NK-92 (cell line): Measurements from ENCODE around the gene DBNL.
"Not testable (repeated sequence)": the region's sequence is repeated elsewhere in the genome, so short reads cannot be mapped to it uniquely, and the experiment has no call there.

Experiments used
- DNase-seq: peaks from one replicate; lab custom pipeline; 2025; ENCODE audit not compliant: unreplicated experiment; lab: John Stamatoyannopoulos, UW

DBNL gene

DNA sequence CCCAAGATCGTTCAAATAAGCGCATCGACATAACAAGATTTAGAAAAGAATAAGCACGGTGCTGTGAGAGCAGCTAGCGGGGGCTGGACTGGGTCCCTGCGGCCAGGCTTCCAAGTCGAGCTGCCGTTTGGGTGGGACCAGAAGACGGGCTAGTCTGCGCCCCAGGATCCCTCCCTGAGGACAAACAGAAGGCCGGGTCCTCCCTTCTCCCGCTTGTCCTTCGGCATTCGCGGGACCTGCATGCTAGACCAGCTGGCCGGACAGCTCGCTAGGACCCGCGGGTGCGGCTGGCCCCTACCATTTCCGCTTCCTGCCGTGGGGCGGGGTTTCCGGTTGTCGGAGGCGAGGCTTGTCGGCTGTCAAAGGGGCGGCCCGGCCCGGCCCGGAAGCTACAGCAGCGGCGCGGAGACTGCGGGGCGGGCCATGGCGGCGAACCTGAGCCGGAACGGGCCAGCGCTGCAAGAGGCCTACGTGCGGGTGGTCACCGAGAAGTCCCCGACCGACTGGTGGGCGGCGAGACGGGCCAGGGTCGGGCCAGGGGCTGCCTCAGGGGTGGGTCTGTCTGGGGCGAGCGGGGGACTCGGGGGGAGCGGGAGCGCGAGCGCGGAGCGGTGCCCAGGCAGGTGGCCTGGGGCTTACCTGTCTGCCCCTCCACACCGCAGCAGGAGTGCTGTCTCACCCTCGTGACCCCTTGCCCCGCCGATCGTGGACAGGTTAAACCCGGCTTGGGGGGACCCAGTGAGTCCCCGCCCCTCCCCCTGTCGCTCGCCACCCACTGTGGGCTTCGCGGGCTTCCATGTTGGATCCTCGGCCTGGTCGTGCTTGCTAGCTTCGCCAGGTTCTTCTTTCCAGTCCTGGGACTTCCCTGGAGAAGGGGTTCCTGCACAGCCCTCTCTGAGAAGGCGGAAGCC lies at the start of gene DBNL:
DBNL (plus strand) TSS at position 388 of the 911 bp plus-strand sequence; CDS start at position 424, 36 bp downstream.
- DNase-seq: peak; percentile 24

DNA sequence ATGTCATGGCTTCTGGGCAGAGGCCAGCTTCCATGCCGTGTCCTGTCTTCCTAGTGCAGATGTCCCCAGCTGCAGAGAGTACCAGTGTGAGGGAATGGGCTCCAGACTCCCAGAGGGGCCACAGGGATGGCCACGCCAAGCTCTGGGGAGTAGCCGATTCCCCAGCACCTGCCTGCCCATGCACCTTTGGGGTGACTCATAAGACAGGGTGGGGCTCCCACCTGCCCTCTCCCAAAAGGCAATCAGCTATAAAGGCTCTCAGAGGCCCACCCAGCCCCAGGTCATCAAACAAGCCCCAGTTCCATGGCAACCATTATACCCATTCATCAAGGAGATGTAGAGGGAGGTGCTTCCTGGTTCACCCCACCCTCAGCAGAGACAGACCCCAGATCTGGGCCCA lies 47.0 kb upstream of the DBNL start, which contains the start of gene SPDYE1:
SPDYE1 (plus strand) TSS at position 366 of the 400 bp plus-strand sequence. CDS start 2,053 bp downstream, outside the sequence.
- not testable (repeated sequence) for DNase-seq

DNA sequence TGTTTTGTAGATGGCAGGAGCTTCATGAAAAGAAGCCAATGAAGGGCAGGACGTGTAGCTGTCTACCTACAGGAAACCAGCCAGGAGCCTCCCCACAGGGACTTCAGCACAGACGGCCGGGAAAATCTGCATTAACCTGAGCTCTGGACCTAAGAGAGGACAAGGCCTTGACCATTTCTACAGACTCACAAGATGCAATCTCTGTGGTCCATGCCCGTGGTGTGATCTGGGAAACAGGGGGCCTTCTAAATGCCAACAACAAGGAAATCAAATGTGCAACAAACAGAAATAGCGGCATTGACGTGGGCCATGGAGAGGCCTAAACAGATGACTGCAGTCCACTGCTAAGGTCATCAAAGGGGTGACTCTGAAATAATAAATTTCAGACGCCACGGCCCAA lies 32.4 kb upstream of the DBNL start:
- not testable (repeated sequence) for DNase-seq

DNA sequence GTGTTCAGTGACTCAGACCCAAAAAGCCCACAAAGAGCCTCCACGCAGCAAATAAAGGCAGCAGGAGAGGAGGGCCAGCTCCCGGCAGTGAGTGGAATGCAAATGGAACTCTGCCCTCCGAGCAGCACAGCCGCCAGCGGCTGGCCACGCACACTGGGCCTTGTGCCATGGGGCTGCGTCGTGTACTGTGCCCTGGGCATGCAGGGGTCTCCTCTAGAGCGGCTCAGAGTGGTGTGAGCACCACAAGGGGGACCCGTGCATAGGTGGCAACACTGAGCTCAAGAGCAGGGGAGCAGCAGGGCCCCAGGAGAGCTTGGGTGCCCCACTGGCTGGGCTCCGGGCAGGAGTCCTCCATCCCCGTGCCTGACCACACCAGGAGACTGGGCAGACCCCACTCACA lies 29.4 kb upstream of the DBNL start:
- not testable (repeated sequence) for DNase-seq

DNA sequence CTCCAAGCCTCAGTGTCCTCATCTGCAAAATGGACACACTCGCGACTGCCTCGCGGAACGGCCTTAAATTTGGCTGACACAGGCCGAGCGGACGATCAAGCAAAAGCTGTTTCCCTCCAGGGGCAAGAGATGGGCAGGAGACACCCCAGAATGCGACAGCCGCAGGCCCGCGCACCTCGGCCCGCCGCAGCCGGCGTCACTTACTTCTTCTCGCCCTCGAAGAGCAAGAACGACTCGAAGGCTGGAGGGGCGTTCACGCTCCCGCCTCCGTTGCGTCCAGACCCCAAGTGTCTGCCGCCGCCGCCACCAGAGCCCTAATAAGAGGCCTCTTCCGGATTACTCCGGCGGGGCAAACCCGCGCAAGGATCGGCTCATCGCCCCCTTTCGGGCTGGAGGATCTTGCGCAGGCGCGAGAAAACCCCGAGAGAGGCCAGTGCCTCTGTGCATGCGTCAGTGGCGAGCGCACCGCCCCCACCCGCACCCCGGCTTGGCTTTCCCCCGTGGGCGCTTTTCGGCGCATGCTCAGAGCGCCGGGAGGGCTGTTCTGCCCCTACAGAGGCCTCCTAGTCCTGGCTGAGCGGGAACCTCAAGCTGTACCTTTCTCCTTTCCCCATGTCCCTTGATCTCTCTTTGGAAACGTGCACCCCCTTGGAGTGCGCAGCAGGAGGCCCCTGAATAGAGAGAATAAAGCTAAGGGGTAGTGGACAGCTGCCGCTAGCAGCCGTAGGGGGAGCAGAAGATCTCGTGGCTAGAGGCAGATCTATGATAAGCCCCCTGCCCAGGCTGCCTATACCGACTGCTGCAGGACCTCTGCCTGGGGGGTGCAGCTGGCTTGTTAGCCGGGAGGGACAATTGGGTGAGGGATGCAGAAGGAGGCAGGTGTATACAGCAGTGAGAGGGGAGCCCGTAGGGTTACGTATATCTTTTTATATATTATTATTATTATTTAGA lies 25.4 kb upstream of the DBNL start:
- peak; percentile 82 for DNase-seq

DNA sequence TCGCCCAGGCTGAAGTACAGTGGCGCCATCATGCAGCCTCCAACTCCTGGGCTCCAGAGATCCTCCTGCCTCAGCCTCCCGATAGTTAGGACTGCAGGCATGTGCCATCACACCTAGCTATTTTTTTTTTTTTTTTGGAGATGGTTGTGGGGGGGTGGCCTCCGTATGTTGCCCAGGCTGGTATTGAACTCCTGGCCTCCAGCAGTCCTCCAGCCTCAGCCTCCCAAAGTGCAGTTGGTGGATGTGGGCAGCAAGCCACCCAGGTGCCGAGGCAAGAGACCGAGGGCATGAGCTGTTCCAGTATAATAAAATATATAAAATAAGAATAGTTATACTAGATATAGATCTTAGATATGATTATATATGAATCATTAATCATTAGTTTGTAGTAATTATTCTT lies 24.7 kb upstream of the DBNL start:
- DNase-seq: not testable (repeated sequence)

DNA sequence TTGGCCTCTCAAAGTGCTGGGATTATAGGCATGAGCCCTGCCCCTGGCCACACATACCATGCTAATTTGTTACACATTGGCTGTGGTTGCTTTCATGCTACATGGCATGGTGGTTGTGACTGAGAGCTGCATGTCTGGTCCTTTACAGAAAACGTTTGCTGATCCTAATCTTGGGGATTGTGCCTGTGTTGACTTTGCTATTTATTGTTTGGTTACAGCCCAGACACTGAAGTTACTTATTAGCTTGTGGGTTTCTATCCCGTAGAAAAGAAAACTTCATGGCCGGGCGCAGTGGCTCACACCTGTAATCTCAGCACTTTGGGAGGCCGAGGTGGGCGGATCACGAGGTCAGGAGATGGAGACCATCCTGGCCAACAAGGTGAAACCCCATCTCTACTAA lies 22.4 kb upstream of the DBNL start:
- not testable (repeated sequence) for DNase-seq

DNA sequence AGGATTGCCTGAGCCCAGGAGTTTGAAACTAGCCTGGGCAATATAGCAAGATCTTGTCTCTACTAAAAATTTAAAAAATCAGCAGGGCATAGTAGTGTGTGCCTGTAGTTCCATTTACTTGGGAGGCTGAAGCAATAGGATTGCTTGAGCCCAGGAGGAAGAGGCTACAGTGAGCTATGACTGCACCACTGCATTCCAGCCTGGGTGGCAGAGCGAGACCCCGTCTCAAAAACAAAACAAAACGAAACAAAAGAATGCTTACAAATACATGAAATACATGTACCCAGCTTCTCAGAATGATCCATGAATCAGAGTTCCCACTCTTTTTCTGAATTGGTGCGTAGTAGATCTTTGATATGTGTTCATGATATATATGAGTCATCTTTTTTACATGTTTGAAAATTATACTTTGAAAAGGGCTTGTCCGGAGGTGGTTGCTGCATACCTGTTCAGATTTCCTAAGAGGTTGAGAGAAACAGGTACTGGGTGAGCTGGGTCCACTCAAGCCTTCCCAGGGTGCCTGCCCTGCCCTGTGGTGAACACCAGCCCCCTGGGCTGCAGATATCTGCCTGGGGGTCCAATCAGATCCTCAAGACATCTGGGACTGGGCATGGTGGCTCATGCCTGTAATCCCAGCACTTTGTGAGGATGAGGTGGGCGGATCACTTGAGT lies 21.6 kb upstream of the DBNL start:
- not testable (repeated sequence) for DNase-seq

DNA sequence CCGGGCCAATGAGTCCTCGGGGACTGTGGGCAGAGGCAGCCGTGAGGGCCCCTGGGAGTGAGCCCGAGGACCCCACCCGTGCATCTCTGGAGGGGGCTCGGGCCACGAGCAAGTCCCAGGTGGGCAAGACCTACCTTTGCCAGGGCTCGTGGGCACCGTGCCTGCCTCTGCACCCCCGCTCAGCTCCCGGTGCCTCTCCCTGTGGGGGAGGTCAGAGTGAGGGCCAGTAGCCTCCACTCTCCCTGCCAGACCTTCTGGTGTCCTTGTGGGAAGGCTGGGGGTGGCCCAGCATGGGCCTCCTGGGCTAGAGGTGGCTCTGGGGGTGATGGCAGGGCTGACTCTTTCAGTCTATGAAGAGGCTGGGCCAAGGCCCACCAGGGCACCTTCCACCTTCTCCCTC lies 15.1 kb upstream of the DBNL start:
- not testable (repeated sequence) for DNase-seq

DNA sequence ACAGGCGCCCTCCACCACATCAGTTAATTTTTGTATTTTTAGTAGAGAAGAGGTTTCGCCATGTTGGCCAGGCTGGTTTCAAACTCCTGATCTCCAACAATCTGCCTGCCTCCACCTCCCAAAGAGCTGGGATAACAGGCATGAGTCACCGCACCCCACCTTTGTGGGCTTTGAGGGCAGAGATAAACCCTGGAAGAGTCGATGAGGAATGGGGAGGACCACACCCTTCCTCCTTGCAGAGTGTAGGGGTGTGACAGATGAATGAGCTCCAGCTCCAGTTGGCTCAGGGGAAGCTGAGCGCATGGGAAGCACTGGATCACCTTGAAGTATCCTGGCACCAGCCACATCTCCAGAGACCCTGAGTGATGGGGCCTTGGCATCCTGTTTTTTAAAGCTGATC lies 14.5 kb upstream of the DBNL start:
- DNase-seq: not testable (repeated sequence)

DNA sequence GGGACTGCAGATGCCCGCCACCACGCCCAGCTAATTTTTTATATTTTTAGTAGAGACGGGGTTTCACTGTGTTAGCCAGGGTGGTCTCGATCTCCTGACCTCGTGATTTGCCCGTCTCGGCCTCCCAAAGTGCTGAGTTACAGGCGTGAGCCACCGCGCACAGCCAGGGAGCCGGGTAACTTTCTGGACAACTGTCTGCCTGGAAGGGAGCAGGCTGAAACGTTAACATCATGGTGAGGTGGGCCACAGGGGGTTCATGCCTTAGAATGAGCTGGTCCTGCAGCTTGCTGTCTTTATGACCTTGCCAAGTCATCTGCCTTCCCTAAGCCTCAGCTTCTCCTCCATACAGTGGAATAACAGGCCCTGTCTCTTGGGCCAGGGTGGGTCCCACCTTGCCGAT lies 13.2 kb upstream of the DBNL start:
- not testable (repeated sequence) for DNase-seq

DNA sequence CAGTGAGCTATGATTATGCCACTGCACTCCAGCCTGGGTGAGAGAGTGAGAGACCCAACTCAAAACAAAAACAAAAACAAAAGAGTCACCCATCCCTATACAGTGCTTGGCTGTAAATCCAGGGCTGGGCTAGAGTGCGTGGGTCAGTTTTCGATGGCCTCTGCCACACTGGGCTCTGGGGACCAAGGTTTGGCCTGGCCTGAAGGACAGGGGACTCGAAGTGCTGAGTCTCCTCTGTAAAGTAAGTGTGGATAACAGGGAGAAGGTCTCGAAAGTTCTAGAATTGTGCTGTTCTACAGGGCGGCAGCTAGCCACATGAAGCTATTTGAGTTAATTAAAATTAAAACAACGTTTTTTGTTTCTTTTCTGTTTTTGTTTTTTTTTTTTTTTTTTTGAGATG lies 12.5 kb upstream of the DBNL start:
- DNase-seq: not testable (repeated sequence)

DNA sequence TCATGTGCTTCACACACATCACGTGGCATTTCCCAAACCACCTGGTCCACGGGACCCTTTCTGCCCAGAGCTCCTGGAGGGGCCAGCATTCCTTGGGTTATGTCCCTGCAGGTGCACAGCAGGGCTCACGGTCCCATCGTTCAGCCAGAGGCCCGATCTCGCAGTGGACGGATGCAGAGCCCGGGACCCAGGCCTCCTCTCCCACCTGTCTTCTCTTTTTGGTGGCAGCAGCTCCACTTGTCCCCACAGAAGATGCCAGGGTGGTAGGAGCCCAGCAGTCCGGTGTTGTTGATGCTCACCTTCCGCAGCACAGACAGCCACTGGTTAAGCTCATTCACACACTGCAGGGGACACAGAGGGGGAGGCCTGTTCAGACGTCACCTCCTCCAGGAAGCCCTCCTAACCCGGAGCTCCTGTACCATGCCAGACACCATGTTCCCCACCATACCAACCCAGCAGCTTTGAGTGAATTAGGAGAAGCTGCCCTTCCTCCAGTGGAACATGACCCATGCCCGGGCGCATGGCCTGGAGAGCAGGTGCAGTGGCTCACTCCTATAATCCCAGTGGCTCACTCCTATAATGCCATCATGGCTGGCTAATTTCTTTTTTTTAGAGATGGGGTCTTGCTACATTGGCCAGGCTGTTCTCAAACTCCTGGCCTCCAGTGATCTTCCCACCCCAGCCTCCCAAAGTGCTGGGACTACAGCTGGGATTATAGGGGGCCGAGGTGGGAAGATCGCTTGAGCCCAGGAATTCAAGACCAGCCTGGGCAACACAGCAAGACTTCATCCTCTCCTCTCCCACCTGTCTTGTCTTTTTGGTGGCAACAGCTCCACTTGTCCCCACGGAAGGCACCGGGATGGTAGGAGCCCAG lies 10.3 kb upstream of the DBNL start:
- DNase-seq: not testable (repeated sequence)

DNA sequence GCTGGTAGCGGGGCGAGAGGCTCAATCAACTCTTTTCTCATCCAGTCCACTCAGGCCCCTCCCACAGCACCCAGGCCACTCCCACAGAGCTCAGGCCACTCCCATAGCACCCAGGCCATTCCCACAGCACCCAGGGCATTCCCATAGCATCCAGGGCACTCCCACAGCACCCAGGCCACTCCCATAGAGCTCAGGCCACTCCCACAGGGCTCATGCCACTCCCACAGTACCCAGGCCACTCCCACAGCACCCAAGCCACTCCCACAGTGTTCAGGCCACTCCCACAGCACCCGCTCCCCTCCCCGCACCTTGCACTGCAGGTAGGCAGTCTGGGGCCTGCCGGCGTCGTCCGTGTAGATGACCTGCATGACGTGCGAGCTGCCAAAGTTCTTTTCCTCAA lies 8.1 kb upstream of the DBNL start:
- DNase-seq: not testable (repeated sequence)

DNA sequence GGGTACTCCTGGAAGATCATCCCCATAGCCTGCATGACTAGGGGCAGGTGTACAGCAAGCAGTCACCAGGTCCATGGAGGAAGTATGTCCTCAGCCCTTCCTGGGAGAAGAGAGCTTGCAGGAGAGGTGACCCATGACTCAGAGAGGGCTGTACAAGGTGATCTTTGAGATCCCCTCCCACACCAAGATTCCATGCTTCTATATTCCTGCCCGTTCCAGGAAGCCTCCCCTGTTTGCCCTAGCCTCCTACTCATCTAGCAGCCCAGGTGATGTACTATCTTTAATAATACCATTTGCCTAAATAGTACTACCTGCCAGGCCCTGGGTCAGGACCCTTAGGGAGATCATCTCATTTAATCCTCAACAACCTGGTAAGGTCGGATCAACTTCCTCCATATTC lies 6.6 kb upstream of the DBNL start:
- DNase-seq: not testable (repeated sequence)

DNA sequence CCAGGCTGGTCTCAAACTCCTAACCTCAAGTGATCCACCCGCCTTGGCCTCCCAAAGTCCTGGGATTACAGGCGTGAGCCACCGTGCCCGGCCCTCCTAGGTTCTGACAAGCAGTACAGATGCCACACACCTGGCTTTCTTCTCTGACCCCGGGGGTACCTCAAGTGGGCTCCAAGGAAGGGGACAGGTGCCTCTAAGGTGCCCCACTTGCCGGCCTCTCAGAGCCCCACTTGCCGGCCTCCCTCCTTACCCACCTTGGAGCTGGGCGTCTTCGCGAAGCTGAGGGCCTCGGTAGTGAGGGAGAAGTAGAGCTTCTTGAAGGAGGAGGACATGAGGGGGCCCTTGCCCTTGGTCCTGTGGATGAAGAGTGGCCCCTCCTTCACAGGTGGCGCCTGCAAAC lies 5.9 kb upstream of the DBNL start:
- not testable (repeated sequence) for DNase-seq

DNA sequence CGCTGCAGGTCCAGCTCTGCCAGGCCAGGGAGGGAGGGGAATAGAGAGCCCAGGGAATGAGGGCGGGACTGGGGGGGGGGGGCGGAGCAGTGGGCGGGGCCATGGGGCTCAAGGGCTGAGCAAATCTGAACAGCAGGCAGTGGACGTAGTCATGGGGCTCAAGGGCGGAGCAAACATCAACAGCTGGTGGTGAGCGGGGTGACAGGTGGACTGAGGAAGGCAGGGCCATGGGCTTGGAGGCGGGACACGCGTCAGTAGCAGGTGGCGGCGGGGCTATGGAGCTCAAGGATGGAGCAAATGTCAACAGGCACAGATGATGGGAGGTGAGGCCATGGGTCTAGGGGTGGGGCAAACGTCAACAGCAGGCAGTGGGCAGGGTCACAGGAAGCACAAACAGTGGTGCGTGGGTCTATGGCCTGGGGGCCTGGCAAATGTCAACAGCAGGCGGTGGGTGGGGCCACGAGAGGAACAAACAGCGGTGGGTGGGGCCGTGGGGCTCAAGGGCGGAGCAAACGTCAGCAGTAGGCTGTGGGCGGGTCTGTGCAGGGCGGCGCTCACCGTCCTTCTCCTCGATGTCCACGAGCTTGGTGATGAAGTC lies 5.4 kb upstream of the DBNL start:
- DNase-seq: not testable (repeated sequence)

DNA sequence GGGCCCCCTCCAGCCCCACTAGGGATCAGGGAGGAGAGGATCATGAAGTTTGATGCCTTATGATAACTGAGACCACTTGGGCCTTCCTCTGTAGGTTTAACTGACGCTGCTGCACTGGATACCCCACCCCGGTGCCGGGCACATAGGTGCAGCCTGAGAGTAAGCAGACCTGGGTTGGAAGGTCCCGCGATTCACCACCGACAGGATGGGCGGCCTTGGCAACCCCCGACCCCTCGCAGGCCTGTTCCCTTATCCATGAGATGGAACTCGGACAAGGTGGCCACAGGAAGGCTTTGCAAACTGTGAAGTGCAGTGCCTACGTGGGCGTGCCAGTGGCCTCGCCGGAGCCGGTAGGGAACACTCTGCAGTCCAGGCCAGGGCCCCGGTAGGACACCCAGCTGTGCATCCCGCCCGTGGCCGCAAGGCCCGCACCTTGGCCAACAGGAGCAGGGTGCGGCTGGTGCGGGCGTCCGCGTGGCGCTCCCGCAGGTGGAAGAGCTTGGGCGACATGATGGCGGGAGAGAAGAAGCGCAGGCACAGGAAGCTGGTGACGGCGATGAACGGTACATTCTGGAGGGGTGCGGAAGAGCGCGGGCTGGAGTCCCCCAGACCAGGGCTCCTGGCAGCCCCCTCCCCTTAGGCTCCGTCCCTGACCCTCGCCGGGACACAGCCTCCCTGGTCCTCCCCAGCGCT lies 4.6 kb upstream of the DBNL start:
- DNase-seq: not testable (repeated sequence)

DNA sequence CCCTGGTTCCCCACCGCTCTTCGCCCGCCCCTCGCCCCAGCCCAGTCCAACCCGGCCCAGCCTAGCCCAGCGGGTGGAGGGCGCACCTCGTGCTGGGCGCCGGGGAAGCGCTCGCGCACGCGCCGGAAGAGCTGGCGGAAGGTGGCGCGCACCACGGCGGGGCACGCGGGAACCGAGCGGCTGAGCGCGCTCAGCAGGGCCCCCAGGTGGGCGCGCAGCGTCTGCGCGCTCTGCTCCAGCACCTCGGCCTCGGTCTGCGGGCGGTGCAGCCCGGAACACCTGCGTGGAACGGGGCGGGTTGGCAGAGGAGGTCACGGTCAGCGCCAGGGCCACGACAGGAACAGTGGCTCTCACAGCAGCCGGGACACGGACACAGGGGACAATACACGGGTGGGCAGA lies 4.0 kb upstream of the DBNL start:
- not testable (repeated sequence) for DNase-seq
